HG03103 (cell line): Measurements from ENCODE around the gene RNF208.

Experiments used
- ATAC-seq: cut with Tn5 transposase; IDR thresholded peaks from one replicate; pipeline ENCODE4 v1.9.1; 2021; ENCODE audit warnings: low read depth; ENCODE audit not compliant: unreplicated experiment

RNF208 gene

GRCh38 chr9:137228506-137228967 is 6.5 kb upstream of the RNF208 start:
- ATAC-seq, result no peak

GRCh38 chr9:137227853-137228505 is 5.9 kb upstream of the RNF208 start:
- ATAC-seq, result no peak

GRCh38 chr9:137227054-137227852 is 5.2 kb upstream of the RNF208 start, which contains the start of gene RNF224:
TSS of gene RNF224 (plus strand) at chr9:137227502. CDS start at chr9:137228336, 834 bp downstream.
- no peak for ATAC-seq

- ATAC-seq, result no peak
Observed at GRCh38 chr9:137226338-137227053, 4.5 kb upstream of the RNF208 start.

GRCh38 chr9:137225699-137226331 is 3.8 kb upstream of the RNF208 start:
- no peak for ATAC-seq

GRCh38 chr9:137224830-137225694 is 3.0 kb upstream of the RNF208 start, which contains the start of gene CYSRT1:
TSS of gene CYSRT1 (plus strand) at chr9:137225174. CDS start at chr9:137225622, 448 bp downstream.
- ATAC-seq, result no peak

- ATAC-seq, result peak; percentile 73
Observed at GRCh38 chr9:137223078-137223970, 1.3 kb upstream of the RNF208 start.

GRCh38 chr9:137221506-137222111 is 431 bp downstream of the RNF208 start:
- no peak for ATAC-seq

- no peak for ATAC-seq
Observed at GRCh38 chr9:137221095-137221505, 940 bp downstream of the RNF208 start.

- ATAC-seq, result no peak
Observed at GRCh38 chr9:137220317-137221094, 1.5 kb downstream of the RNF208 start.

- ATAC-seq, result no peak
Observed at GRCh38 chr9:137219757-137220316, 2.2 kb downstream of the RNF208 start.

GRCh38 chr9:137218754-137219271 is 3.2 kb downstream of the RNF208 start:
- ATAC-seq, result no peak

- no peak for ATAC-seq
Observed at GRCh38 chr9:137218212-137218753, 3.8 kb downstream of the RNF208 start.

- ATAC-seq, result no peak
Observed at GRCh38 chr9:137217276-137218211, 4.5 kb downstream of the RNF208 start.

- no peak for ATAC-seq
Observed at GRCh38 chr9:137216188-137216965, 5.7 kb downstream of the RNF208 start.
